GM12892 (cell line): Measurements from ENCODE around the gene FAM185A.
"Not testable (repeated sequence)": the region's sequence is repeated elsewhere in the genome, so short reads cannot be mapped to it uniquely, and the experiment has no call there.

Source experiments
- POLR2A ChIP-seq: IDR thresholded peaks from 2 replicates; pipeline ENCODE4 v1.6.1; 2011; ENCODE audit warnings: low read depth, low read length, control low read depth
- POLR2AphosphoS5 ChIP-seq: IDR thresholded peaks from 2 replicates; pipeline ENCODE4 v1.6.1; 2011; ENCODE audit warnings: low read depth, low read length, control low read depth
- TAF1 ChIP-seq: IDR thresholded peaks from 2 replicates; pipeline ENCODE4 v1.6.1; 2011; ENCODE audit warnings: low read depth, mild to moderate bottlenecking, control low read depth, low read length, borderline replicate concordance

DNA sequence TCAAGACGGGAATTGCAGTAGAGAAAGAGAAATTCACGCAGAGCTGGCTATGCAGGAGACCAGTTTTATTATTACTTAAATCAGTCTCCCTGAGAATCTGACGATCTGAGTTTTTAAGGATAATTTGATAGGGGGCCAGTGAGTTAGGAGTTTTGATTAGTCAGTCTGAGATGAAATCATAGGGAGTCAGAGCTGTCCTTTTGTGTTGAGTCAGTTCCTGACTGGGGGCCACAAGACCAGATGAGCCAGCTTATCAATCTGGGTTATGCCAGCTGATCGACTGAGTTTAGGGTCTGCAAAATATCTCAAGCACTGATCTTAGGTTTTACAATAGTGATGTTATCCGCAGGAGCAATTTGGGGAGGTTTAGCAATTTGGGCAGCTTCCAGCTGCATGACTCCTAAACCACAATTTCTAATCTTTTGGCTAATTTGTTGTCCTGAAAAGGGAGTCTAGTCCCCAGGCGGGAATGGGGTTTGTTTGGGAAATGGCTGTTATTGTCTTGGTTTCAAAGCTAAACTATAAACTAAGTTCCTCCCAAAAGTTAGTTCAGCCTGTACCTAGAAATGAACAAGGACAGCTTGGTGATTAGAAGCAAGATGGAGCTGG lies 47.3 kb downstream of the FAM185A start:
- TF ChIP-seq POLR2A, POLR2AphosphoS5, TAF1: not testable (repeated sequence)
